OCI-M2 (cell line): ENCODE measurements around the gene CBX8.
"Not testable (repeated sequence)": the region's sequence is repeated elsewhere in the genome, so short reads cannot be mapped to it uniquely, and the experiment has no call there.

Experiments used
- DNase-seq: peaks from one replicate; lab custom pipeline; 2025; ENCODE audit not compliant: unreplicated experiment; lab: John Stamatoyannopoulos, UW

CBX8 gene

GRCh38 chr17:79757140-79757745 lies 39.6 kb downstream of the CBX8 start:
- DNase-seq = no peak

GRCh38 chr17:79755591-79755990 lies 41.3 kb downstream of the CBX8 start:
- DNase-seq = no peak

GRCh38 chr17:79754903-79755302 lies 42.0 kb downstream of the CBX8 start:
- DNase-seq = not testable (repeated sequence)

- DNase-seq = no peak
Measured at GRCh38 chr17:79754370-79754769, 42.5 kb downstream of the CBX8 start.

- no peak for DNase-seq
Measured at GRCh38 chr17:79752175-79752574, 44.7 kb downstream of the CBX8 start.

- no peak for DNase-seq
Measured at GRCh38 chr17:79750650-79751545, 46.0 kb downstream of the CBX8 start.

- no peak for DNase-seq
Measured at GRCh38 chr17:79749958-79750357, 46.9 kb downstream of the CBX8 start.

- DNase-seq = no peak
Measured at GRCh38 chr17:79749156-79749815, 47.6 kb downstream of the CBX8 start.

GRCh38 chr17:79748295-79749099 lies 48.4 kb downstream of the CBX8 start:
- no peak for DNase-seq

- no peak for DNase-seq
Measured at GRCh38 chr17:79747508-79748294, 49.2 kb downstream of the CBX8 start.

- no peak for DNase-seq
Measured at GRCh38 chr17:79746889-79747507, 49.9 kb downstream of the CBX8 start.

GRCh38 chr17:79745641-79746105 lies 51.2 kb downstream of the CBX8 start:
- DNase-seq = no peak

GRCh38 chr17:79743614-79744013 lies 53.3 kb downstream of the CBX8 start:
- no peak for DNase-seq

- no peak for DNase-seq
Measured at GRCh38 chr17:79742951-79743476, 53.9 kb downstream of the CBX8 start.

GRCh38 chr17:79742589-79742918 lies 54.3 kb downstream of the CBX8 start:
- DNase-seq = no peak
